Right lobe of liver (tissue), 4 donors: Measurements from ENCODE around the gene CAPZB.

ENCODE experiments used
- CTCF ChIP-seq, 4 donors: fragments of 200-600 bp in 3 of 4; fragments of 450-650 bp in 1 of 4; IDR thresholded peaks; one replicate each; pipeline versions ENCODE4 v1.5.1 to v1.8.0; 2016 to 2022; ENCODE audit warnings: antibody characterized with exemption in 4 of 4, mild to moderate bottlenecking in 2 of 4
- POLR2A ChIP-seq: fragments of 450-650 bp; IDR thresholded peaks from one replicate; pipeline ENCODE4 v1.6.1; 2017; ENCODE audit warnings: antibody characterized with exemption, mild to moderate bottlenecking
- donor health status: DM: no; HTN: no; CAD: no.
- donor health status: DM: no; HTN: no; CAD: no.
- donor health status: DM: no; HTN: yes; CAD: no.

- TF ChIP-seq CTCF (IDR thresholded peaks at IDR 0.05) (no peak), POLR2A (no peak)
Measured at GRCh38 chr1:19460535-19461219, 24.7 kb downstream of the CAPZB start.
